Prostate gland (tissue), 2 donors: Measurements from ENCODE around the gene SLC27A2. TPM values are rescaled to one million over a fixed set of nuclear protein-coding genes. Genes with fewer than 3 reads are reported as not detected.

Experiments used
- DNase-seq: peaks from one replicate; pipeline ENCODE4 v3.0.0-alpha.2; 2019; ENCODE audit warnings: low spot score
- H3K27ac ChIP-seq, 2 donors: fragments of 200-600 bp; sonication (generic); 2 replicates each; pipeline ENCODE4 v1.5.1; 2017 to 2019
- H3K27me3 ChIP-seq: fragments of 200-600 bp; sonication (generic); replicated peaks from 2 replicates; pipeline ENCODE4 v1.5.1; 2019; ENCODE audit not compliant: insufficient read depth
- H3K36me3 ChIP-seq, 2 donors: fragments of 200-600 bp; sonication (generic); 1 replicate in 1 of 2; 2 replicates in 1 of 2; pipeline versions ENCODE4 v1.5.1 to v1.8.1; 2017 to 2019
- H3K4me1 ChIP-seq: fragments of 200-600 bp; sonication (generic); replicated peaks from 2 replicates; pipeline ENCODE4 v1.5.1; 2019
- H3K4me3 ChIP-seq, 2 donors: fragments of 200-600 bp; sonication (generic); 2 replicates each; pipeline ENCODE4 v1.5.1; 2017 to 2019
- H3K9me3 ChIP-seq: fragments of 200-600 bp; sonication (generic); 2 replicates; pipeline ENCODE4 v1.5.1; 2017
- CTCF ChIP-seq, 4 experiments: fragments of 200-600 bp in 2 of 4; fragments of 450-650 bp in 2 of 4; sonication (generic) in 2 of 4; IDR thresholded peaks; 1 replicate in 3 of 4; 2 replicates in 1 of 4; pipeline ENCODE4 v1.5.1; 2016 to 2019; ENCODE audit warnings: antibody characterized with exemption in 4 of 4, mild to moderate bottlenecking in 2 of 4, moderate library complexity in 2 of 4
- POLR2A ChIP-seq: fragments of 450-650 bp; IDR thresholded peaks from one replicate; pipeline ENCODE4 v1.6.1; 2016; ENCODE audit warnings: antibody characterized with exemption, mild to moderate bottlenecking
- POLR2AphosphoS5 ChIP-seq: sonication (generic); formaldehyde crosslinking; IDR thresholded peaks from one replicate; pipeline ENCODE4 v1.6.1; 2017; ENCODE audit warnings: antibody characterized with exemption
- WGBS: methylation state at CpG from one replicate; pipeline ENCODE4 v1.1.5; 2018; 5-methylcytosine and 5-hydroxymethylcytosine counted together
- intact Hi-C: fragments of 100-400 bp; cut with DNase I; formaldehyde crosslinking; loops from one replicate; pipeline ENCODE4 v1.14.2; 2022
- total RNA-seq, 2 donors: library from RNA; depleted of rRNA; stranded (reverse); fragments of >200 nt; gene quantifications; one replicate each; pipeline ENCODE4 v1.1.0, GENCODE V29; 2016

The SLC27A2 gene
- total RNA-seq, 2 donors from 2014 or later, result 4.7 to 22.0 TPM

- intact Hi-C loops, result no loop called here
- no peak for DNase-seq
- Histone ChIP-seq H3K4me1 (no peaks in the 10 kb centered on the region), H3K27ac (no peak overlapping the region), H3K27me3 (no peaks in the 10 kb centered on the region), H3K4me3 (no peak overlapping the region), H3K9me3 (no peaks in the 10 kb centered on the region), H3K36me3 (no peaks in the 10 kb centered on the region)
- 80% methylated on average over 5 of the region's 5 CpGs for WGBS
- TF ChIP-seq POLR2AphosphoS5 (no peak), POLR2A (no peak), CTCF (IDR thresholded peaks at IDR 0.05) (no peak)
These were observed 77.3 kb downstream of the SLC27A2 start for GRCh38 chr15:50259276-50259675.

GRCh38 chr15:50260969-50261496 lies 79.0 kb downstream of the SLC27A2 start:
- TF ChIP-seq POLR2A, result no peak
- TF ChIP-seq CTCF (IDR thresholded peaks at IDR 0.05), result no peak
- no peak for TF ChIP-seq POLR2AphosphoS5
- Histone ChIP-seq H3K27ac (no peak overlapping the region), H3K4me3 (no peak overlapping the region), H3K27me3 (no peaks in the 10 kb centered on the region), H3K9me3 (no peaks in the 10 kb centered on the region), H3K36me3 (no peaks in the 10 kb centered on the region), H3K4me1 (no peaks in the 10 kb centered on the region)
- DNase-seq, result no peak
- intact Hi-C loops, result no loop called here
- 58% methylated on average over 2 of the region's 2 CpGs for WGBS

- no peaks in the 10 kb centered on the region for H3K36me3 ChIP-seq
- no peak for DNase-seq
- no peaks in the 10 kb centered on the region for H3K4me1 ChIP-seq
- 94% methylated on average over 3 of the region's 3 CpGs for WGBS
- intact Hi-C loops, result no loop called here
- TF ChIP-seq POLR2AphosphoS5 (no peak), POLR2A (no peak), CTCF (IDR thresholded peaks at IDR 0.05) (no peak)
- no peak overlapping the region for H3K4me3 ChIP-seq
- no peak overlapping the region for H3K27ac ChIP-seq
- no peaks in the 10 kb centered on the region for H3K9me3 ChIP-seq
- no peaks in the 10 kb centered on the region for H3K27me3 ChIP-seq
These were observed 80.0 kb downstream of the SLC27A2 start for GRCh38 chr15:50261981-50262380.

GRCh38 chr15:50262533-50262932 lies 80.5 kb downstream of the SLC27A2 start:
- no peak overlapping the region for H3K27ac ChIP-seq
- no peak for DNase-seq
- intact Hi-C loops, result no loop called here
- H3K4me3 ChIP-seq, result no peak overlapping the region
- no peaks in the 10 kb centered on the region for H3K27me3 ChIP-seq
- 88% methylated on average over 4 of the region's 4 CpGs for WGBS
- H3K36me3 ChIP-seq, result no peaks in the 10 kb centered on the region
- H3K4me1 ChIP-seq, result no peaks in the 10 kb centered on the region
- H3K9me3 ChIP-seq, result no peaks in the 10 kb centered on the region
- TF ChIP-seq CTCF (IDR thresholded peaks at IDR 0.05) (no peak), POLR2A (no peak), POLR2AphosphoS5 (no peak)

- TF ChIP-seq POLR2A (no peak), CTCF (IDR thresholded peaks at IDR 0.05) (no peak), POLR2AphosphoS5 (no peak)
- intact Hi-C loops, result no loop called here
- H3K36me3 ChIP-seq, result no peaks in the 10 kb centered on the region
- no peak within 1 kb of the TSS for H3K27ac ChIP-seq
- no peak for DNase-seq
- 53% methylated on average over 9 of the region's 9 CpGs for WGBS
- H3K9me3 ChIP-seq, result no peaks in the 10 kb centered on the region
- no peak within 1 kb of the TSS for H3K4me3 ChIP-seq
- H3K27me3 ChIP-seq, result no peaks in the 10 kb centered on the region
- H3K4me1 ChIP-seq, result no peaks in the 10 kb centered on the region
These were observed 83.6 kb downstream of the SLC27A2 start, which contains the start of gene HDC for GRCh38 chr15:50265620-50266019. TSS of gene HDC (minus strand) at chr15:50265726. CDS start at chr15:50265623, 103 bp downstream.
